OCI-LY1 (cell line): Measurements from ENCODE around the gene DNHD1.

Experiments
- H2AFZ ChIP-seq: fragments of 200-600 bp; sonication (generic), shearing (Covaris generic); 2 replicates; pipeline ENCODE4 v1.6.0; 2014; ENCODE audit warnings: antibody characterized with exemption, mild to moderate bottlenecking, low read length
- H3F3A ChIP-seq: fragments of 200-600 bp; sonication (generic), shearing (Covaris generic); 2 replicates; pipeline ENCODE4 v1.6.0; 2014; ENCODE audit warnings: mild to moderate bottlenecking, antibody characterized with exemption, low read length, moderate library complexity; ENCODE audit not compliant: insufficient read depth
- H3K27ac ChIP-seq: fragments of 200-600 bp; sonication (generic); 2 replicates; pipeline ENCODE4 v1.5.1; 2014; ENCODE audit warnings: low read length, mixed run types, mild to moderate bottlenecking, low read depth; ENCODE audit not compliant: poor library complexity, severe bottlenecking
- H3K27me3 ChIP-seq: fragments of 200-600 bp; sonication (generic); 2 replicates; pipeline ENCODE4 v1.6.0; 2014; ENCODE audit warnings: antibody characterized with exemption, mild to moderate bottlenecking, low read length, moderate library complexity; ENCODE audit not compliant: insufficient read depth
- H3K36me3 ChIP-seq: fragments of 200-600 bp; sonication (generic); 2 replicates; pipeline ENCODE4 v1.6.1; 2014; ENCODE audit warnings: mild to moderate bottlenecking, antibody characterized with exemption, low read length, moderate library complexity, mixed read lengths; ENCODE audit not compliant: insufficient read depth
- H3K4me1 ChIP-seq: fragments of 200-600 bp; sonication (generic); 2 replicates; pipeline ENCODE4 v1.5.1; 2014; ENCODE audit warnings: mild to moderate bottlenecking, low read length, moderate library complexity; ENCODE audit not compliant: insufficient read depth, severe bottlenecking
- H3K4me2 ChIP-seq: fragments of 200-600 bp; sonication (generic), shearing (Covaris generic); 2 replicates; pipeline ENCODE4 v1.6.1; 2014; ENCODE audit warnings: low read length
- H3K4me3 ChIP-seq: fragments of 200-600 bp; sonication (generic); 2 replicates; pipeline ENCODE4 v1.5.1; 2014; ENCODE audit warnings: low read length, low read depth, mild to moderate bottlenecking, mixed read lengths; ENCODE audit not compliant: poor library complexity, severe bottlenecking
- H3K79me2 ChIP-seq: fragments of 200-600 bp; shearing (Covaris generic); 2 replicates; pipeline ENCODE4 v1.6.1; 2016; ENCODE audit warnings: mixed run types, low read length, mixed read lengths; ENCODE audit not compliant: insufficient read depth
- H3K9ac ChIP-seq: fragments of 200-600 bp; sonication (generic), shearing (Covaris generic); 2 replicates; pipeline ENCODE4 v1.6.1; 2014; ENCODE audit warnings: mild to moderate bottlenecking, low read length, mixed read lengths
- H3K9me2 ChIP-seq: fragments of 200-600 bp; sonication (generic), shearing (Covaris generic); 2 replicates; pipeline ENCODE4 v1.6.1; 2014; ENCODE audit warnings: low read depth, mild to moderate bottlenecking, low read length, mixed read lengths
- H3K9me3 ChIP-seq: fragments of 200-600 bp; shearing (Covaris generic); 2 replicates; pipeline ENCODE4 v1.6.1; 2014; ENCODE audit warnings: low read length, mixed read lengths
- H4K20me1 ChIP-seq: fragments of 200-600 bp; sonication (generic), shearing (Covaris generic); 2 replicates; pipeline ENCODE4 v1.6.0; 2016; ENCODE audit warnings: mild to moderate bottlenecking, low read length; ENCODE audit not compliant: insufficient read depth
- EZH2 ChIP-seq: fragments of 200-600 bp; sonication (generic), shearing (Covaris generic); IDR thresholded peaks from 2 replicates; pipeline ENCODE4 v1.8.0; 2017; ENCODE audit warnings: borderline replicate concordance, mixed run types, mild to moderate bottlenecking, antibody characterized with exemption, low read length, moderate library complexity, mixed read lengths
- TF ChIP-seq, protein P1 (sequence below): fragments of 200-600 bp; sonication (generic), shearing (Covaris generic); IDR thresholded peaks from 2 replicates; pipeline ENCODE4 v1.5.1; 2017; ENCODE audit warnings: mild to moderate bottlenecking, antibody characterized with exemption, low read length, moderate library complexity, mixed read lengths

Gene DNHD1

DNA sequence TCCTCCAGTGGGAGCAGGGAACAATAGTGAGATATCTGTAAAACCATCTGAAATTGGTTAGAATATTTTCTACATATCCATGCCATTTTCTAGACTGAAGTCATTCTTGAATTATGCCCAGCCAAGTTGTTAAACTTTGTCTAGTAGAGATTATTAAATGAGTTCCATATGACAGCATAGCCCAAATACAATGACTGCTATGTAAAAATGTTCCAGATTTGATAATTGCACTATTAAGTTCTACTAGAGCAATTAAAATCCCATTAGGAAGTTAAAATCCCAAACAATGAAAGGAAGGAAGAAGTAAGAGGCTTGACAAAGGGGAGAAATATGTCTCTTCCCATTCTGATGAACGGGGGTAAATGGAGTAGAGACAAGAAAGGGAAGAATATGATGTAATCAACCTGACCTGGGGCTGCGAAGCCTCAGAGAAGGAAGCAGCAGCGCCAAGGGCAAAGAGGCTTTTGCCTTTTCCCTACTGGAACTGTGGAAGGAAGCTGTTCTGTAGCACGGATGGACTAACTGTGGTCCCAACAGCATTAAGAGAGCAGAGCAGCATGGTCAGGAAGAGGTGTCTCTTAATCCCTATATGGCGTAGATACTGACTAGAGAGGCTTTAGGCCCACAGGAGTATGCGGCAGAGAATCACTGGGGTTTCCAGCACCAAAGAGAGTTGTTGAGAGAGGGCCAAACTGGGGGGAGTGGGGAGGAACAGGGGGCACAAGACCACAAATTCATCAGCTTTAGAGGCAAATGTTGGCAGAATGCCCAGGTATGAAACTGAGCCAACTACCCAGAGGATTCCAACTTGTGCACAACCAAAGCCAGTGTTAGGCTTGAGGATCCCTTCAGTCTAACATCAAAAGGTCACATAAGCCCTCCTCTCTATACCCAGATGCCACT, 79.6 kb downstream of the DNHD1 start:
- H3K4me3 ChIP-seq, result no peak overlapping the region
- H3K4me1 ChIP-seq, result no peaks in the 10 kb centered on the region
- TF ChIP-seq EZH2, result no peak
- TF ChIP-seq, protein P1, sequence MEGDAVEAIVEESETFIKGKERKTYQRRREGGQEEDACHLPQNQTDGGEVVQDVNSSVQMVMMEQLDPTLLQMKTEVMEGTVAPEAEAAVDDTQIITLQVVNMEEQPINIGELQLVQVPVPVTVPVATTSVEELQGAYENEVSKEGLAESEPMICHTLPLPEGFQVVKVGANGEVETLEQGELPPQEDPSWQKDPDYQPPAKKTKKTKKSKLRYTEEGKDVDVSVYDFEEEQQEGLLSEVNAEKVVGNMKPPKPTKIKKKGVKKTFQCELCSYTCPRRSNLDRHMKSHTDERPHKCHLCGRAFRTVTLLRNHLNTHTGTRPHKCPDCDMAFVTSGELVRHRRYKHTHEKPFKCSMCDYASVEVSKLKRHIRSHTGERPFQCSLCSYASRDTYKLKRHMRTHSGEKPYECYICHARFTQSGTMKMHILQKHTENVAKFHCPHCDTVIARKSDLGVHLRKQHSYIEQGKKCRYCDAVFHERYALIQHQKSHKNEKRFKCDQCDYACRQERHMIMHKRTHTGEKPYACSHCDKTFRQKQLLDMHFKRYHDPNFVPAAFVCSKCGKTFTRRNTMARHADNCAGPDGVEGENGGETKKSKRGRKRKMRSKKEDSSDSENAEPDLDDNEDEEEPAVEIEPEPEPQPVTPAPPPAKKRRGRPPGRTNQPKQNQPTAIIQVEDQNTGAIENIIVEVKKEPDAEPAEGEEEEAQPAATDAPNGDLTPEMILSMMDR, result no peak
- H3K27me3 ChIP-seq, result no peaks in the 10 kb centered on the region
- no peaks in the 10 kb centered on the region for H3K79me2 ChIP-seq
- no peak overlapping the region for H2AFZ ChIP-seq
- no peaks in the 10 kb centered on the region for H3K36me3 ChIP-seq
- H3K27ac ChIP-seq, result no peak overlapping the region
- no peaks in the 10 kb centered on the region for H3K9me2 ChIP-seq
- no peak overlapping the region for H3K4me2 ChIP-seq
- H3K9me3 ChIP-seq, result no peaks in the 10 kb centered on the region
- no peaks in the 10 kb centered on the region for H3F3A ChIP-seq
- no peak overlapping the region for H3K9ac ChIP-seq
- H4K20me1 ChIP-seq, result no peaks in the 10 kb centered on the region

DNA sequence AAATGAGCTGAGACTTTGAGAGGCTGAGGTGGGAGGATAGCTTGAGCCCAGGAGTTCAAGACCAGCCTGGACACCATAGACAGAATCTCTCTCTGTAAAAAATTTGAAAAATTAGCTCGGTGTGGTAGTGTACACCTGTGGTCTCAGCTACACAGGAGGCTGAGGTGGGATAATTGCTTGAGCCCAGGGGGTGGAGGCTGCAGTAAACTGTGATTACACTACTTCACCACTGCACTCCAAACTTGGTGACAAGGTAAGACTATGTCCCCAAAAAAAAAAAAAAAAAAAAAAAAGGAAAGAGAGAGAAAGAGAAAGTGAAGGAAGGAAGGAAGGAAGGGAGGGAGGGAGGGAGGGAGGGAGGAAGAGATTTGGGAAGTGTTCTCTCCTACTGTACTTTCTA, 81.1 kb downstream of the DNHD1 start:
- Histone ChIP-seq H3K9me2 (no peaks in the 10 kb centered on the region), H3K4me1 (no peaks in the 10 kb centered on the region), H3K4me2 (no peak overlapping the region)

DNA sequence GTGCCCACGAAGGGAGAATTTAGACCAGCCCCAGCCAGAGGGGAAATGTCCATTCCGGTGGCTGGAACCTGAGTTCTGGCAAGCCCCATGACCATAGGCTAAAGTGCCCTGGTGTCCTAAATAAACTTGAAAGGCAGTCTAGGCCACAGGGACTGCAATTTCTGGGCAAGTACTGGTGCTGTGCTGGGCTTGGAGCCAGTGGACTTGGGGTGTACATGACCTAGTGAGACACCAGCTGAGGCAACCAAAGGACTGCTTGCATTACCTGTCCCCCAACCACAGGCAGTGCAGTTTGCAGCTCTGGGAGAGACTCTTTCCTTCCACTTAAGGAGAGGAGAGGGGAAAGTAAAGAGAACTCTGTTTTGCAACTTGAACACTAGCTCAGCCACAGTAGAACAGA, 82.6 kb downstream of the DNHD1 start:
- Histone ChIP-seq H3K4me3 (no peak overlapping the region), H3K27me3 (no peaks in the 10 kb centered on the region), H3K4me2 (no peak overlapping the region), H3F3A (no peaks in the 10 kb centered on the region), H3K9me3 (peaks cover 4% of the 10 kb centered on the region; the same call in 1 of the 2 replicates), H3K27ac (no peak overlapping the region), H2AFZ (no peak overlapping the region), H3K36me3 (0 out of 2 replicates have a peak, but pooled peaks cover 3% of the 10 kb centered on the region), H3K4me1 (no peaks in the 10 kb centered on the region), H3K9me2 (no peaks in the 10 kb centered on the region), H3K9ac (no peak overlapping the region), H3K79me2 (no peaks in the 10 kb centered on the region), H4K20me1 (no peaks in the 10 kb centered on the region)
- TF ChIP-seq, protein P1, result no peak
- no peak for TF ChIP-seq EZH2

More for the DNA sequence above, 81.1 kb downstream of the DNHD1 start:
- Histone ChIP-seq H3K36me3 (no peaks in the 10 kb centered on the region), H3K27ac (no peak overlapping the region), H3K9ac (no peak overlapping the region), H4K20me1 (no peaks in the 10 kb centered on the region), H3K27me3 (no peaks in the 10 kb centered on the region), H3K9me3 (no peaks in the 10 kb centered on the region), H3K4me3 (no peak overlapping the region), H3K79me2 (no peaks in the 10 kb centered on the region), H3F3A (no peaks in the 10 kb centered on the region), H2AFZ (no peak overlapping the region)
- no peak for TF ChIP-seq EZH2
- TF ChIP-seq, protein P1, result no peak
